Adrenal gland (tissue), 12 donors: ENCODE measurements around the gene ERC2. TPM values are rescaled to one million over a fixed set of nuclear protein-coding genes. Genes with fewer than 3 reads are reported as not detected.

ENCODE experiments used
- DNase-seq, 7 donors: peaks; one replicate each; pipeline ENCODE4 v3.0.0-alpha.2; 2019 to 2020
- H3K27ac ChIP-seq, 5 donors: fragments of 200-600 bp; sonication (generic) in 4 of 5; 1 replicate in 3 of 5; 2 replicates in 2 of 5; pipeline versions ENCODE4 v1.5.1 to v1.8.0; 2016 to 2020; ENCODE audit warnings: mild to moderate bottlenecking in 1 of 5
- H3K27me3 ChIP-seq: fragments of 200-600 bp; 2 replicates; pipeline ENCODE4 v1.8.0; 2021
- H3K36me3 ChIP-seq, 2 donors: fragments of 200-600 bp; replicated peaks in 1 of 2; 1 replicate in 1 of 2; 2 replicates in 1 of 2; pipeline versions ENCODE4 v1.5.1 to v1.8.0; 2018 to 2022
- H3K4me1 ChIP-seq, 2 donors: fragments of 200-600 bp; replicated peaks in 1 of 2; 1 replicate in 1 of 2; 2 replicates in 1 of 2; pipeline versions ENCODE4 v1.5.1 to v1.8.0; 2018 to 2021
- H3K4me3 ChIP-seq, 4 donors: fragments of 200-600 bp; sonication (generic) in 3 of 4; one replicate each; pipeline ENCODE4 v1.5.1; 2016 to 2018
- H3K9me3 ChIP-seq, 3 donors: fragments of 200-600 bp; sonication (generic) in 1 of 3; replicated peaks in 1 of 3; 1 replicate in 2 of 3; 2 replicates in 1 of 3; pipeline versions ENCODE4 v1.5.1 to v1.8.0; 2016 to 2021
- CTCF ChIP-seq, 6 experiments: fragments of 450-650 bp in 4 of 6; fragments of 200-600 bp in 2 of 6; sonication (generic) in 1 of 6; IDR thresholded peaks; 1 replicate in 5 of 6; 2 replicates in 1 of 6; pipeline versions ENCODE4 v1.5.1 to v1.8.0; 2016 to 2021; ENCODE audit warnings: antibody characterized with exemption in 6 of 6, mild to moderate bottlenecking in 2 of 6, moderate library complexity in 1 of 6
- POLR2A ChIP-seq, 2 donors: fragments of 450-650 bp; IDR thresholded peaks; one replicate each; pipeline ENCODE4 v1.6.1; 2017; ENCODE audit warnings: antibody characterized with exemption in 2 of 2, mild to moderate bottlenecking in 2 of 2, moderate library complexity in 1 of 2
- WGBS, 4 donors: extraction: QIAGEN DNeasy Blood & Tissue Kit in 2 of 4; methylation state at CpG; one replicate each; pipeline versions ENCODE4 v1.1.5 to v1.1.7; 2013 to 2017; 5-methylcytosine and 5-hydroxymethylcytosine counted together
- intact Hi-C, 2 donors: fragments of 100-400 bp; cut with DNase I; formaldehyde crosslinking; loops; one replicate each; pipeline versions ENCODE4 v1.14.1 to v1.15.0; 2022 to 2023
- polyA plus RNA-seq, 3 donors: library from polyadenylated mRNA; stranded (reverse); fragments of 200-250 nt in 2 of 3; fragments of 350-450 nt in 1 of 3; fragmentation: Illumina TruSeq in 1 of 3; extraction: RNeasy Lipid Tissue Mini Kit (QIAGEN cat#74804) in 1 of 3; gene quantifications; one replicate each; pipeline ENCODE4 v1.2.3, GENCODE V29; 2013 to 2014
- total RNA-seq, 9 donors: library from RNA; depleted of rRNA in 4 of 9; stranded (reverse); fragments of >200 nt in 4 of 9; fragments of 120-200 nt in 1 of 9; fragmentation: NEBNext Ultra II Directional in 1 of 9; extraction: Animal tissue kit (Norgen Biotek cat#: 25700) in 1 of 9; gene quantifications; one replicate each; pipeline versions ENCODE4 v1.1.0 to v1.2.4, GENCODE V29; 2013 to 2023
- donor health status: healthy with polysubstance abuse.
- donor health status: Bipolar disorder and iron deficiency.
- donor health status: DM: yes; HTN: yes; CAD: no.
- donor health status: DM: no; HTN: no; CAD: no.
- donor health status: DM: no; HTN: no; CAD: no.
- donor health status: DM: yes; HTN: yes; CAD: no.

Gene ERC2
- total and polyA plus RNA-seq, 12 donors: 0.47 to 5.8 (median 1.5) TPM

- Histone ChIP-seq H3K9me3 (no peaks in the 10 kb centered on the region), H3K27ac (no peak overlapping the region)
- TF ChIP-seq CTCF (IDR thresholded peaks at IDR 0.05): no peak
- no peak for TF ChIP-seq POLR2A (IDR thresholded peaks at IDR 0.05)
These were observed 973.3 kb downstream of the ERC2 start for GRCh38 chr3:55494976-55495375.

GRCh38 chr3:55492976-55493375 lies 975.3 kb downstream of the ERC2 start:
- TF ChIP-seq POLR2A (IDR thresholded peaks at IDR 0.05): no peak
- no peak for TF ChIP-seq CTCF (IDR thresholded peaks at IDR 0.05)
- Histone ChIP-seq H3K4me1 (peaks cover 0 to 15% of the 10 kb centered on the region in 2 donors), H3K4me3 (no peak overlapping the region), H3K27ac (no peak overlapping the region), H3K9me3 (no peaks in the 10 kb centered on the region), H3K27me3 (peaks cover 51% of the 10 kb centered on the region), H3K36me3 (no peaks in the 10 kb centered on the region)
- intact Hi-C loops: no loop called here
- DNase-seq: no peak
- 70 to 86% (median 78%) methylated on average over 5 of the region's 5 CpGs for WGBS, 4 donors

More at GRCh38 chr3:55494976-55495375, 973.3 kb downstream of the ERC2 start:
- peaks cover 0 to 5% of the 10 kb centered on the region in 2 donors for H3K4me1 ChIP-seq
- peaks cover 49% of the 10 kb centered on the region for H3K27me3 ChIP-seq
- DNase-seq: no peak
- H3K36me3 ChIP-seq: no peaks in the 10 kb centered on the region
- 71 to 86% (median 73%) methylated on average over 2 of the region's 2 CpGs for WGBS, 4 donors
- H3K4me3 ChIP-seq: no peak overlapping the region
- intact Hi-C loops: no loop called here

- Histone ChIP-seq H3K27me3 (peaks cover 55% of the 10 kb centered on the region), H3K4me3 (no peak overlapping the region), H3K36me3 (no peaks in the 10 kb centered on the region), H3K9me3 (no peaks in the 10 kb centered on the region), H3K27ac (no peak overlapping the region), H3K4me1 (peaks cover 0 to 25% of the 10 kb centered on the region in 2 donors)
- 26 to 32% (median 31%) methylated on average over 7 of the region's 7 CpGs for WGBS, 4 donors
- intact Hi-C loops: no loop called here
- TF ChIP-seq POLR2A (IDR thresholded peaks at IDR 0.05): no peak
- no peak for TF ChIP-seq CTCF (IDR thresholded peaks at IDR 0.05)
- DNase-seq: peak; percentile 51 to 76 (median 69)
These were observed 976.9 kb downstream of the ERC2 start for GRCh38 chr3:55491296-55491816.

GRCh38 chr3:55490276-55490913 lies 977.9 kb downstream of the ERC2 start:
- H3K27ac ChIP-seq: no peak overlapping the region
- peaks cover 62% of the 10 kb centered on the region for H3K27me3 ChIP-seq
- H3K9me3 ChIP-seq: no peaks in the 10 kb centered on the region
- TF ChIP-seq CTCF (IDR thresholded peaks at IDR 0.05): no peak
- no peak for TF ChIP-seq POLR2A (IDR thresholded peaks at IDR 0.05)
- H3K36me3 ChIP-seq: no peaks in the 10 kb centered on the region
- intact Hi-C loops: no loop called here
- DNase-seq: no peak
- no peak overlapping the region for H3K4me3 ChIP-seq
- peaks cover 0 to 31% of the 10 kb centered on the region in 2 donors for H3K4me1 ChIP-seq
- WGBS, 4 donors: 37 to 43% (median 39%) methylated on average over 3 of the region's 3 CpGs
